Neutrophil (primary cell): ENCODE measurements around the gene SLC16A9.
"Not testable (repeated sequence)": the region's sequence is repeated elsewhere in the genome, so short reads cannot be mapped to it uniquely, and the experiment has no call there.

Source experiments
- H3K27ac ChIP-seq: fragments of 200-600 bp; sonication (generic); 2 replicates; pipeline ENCODE4 v1.5.1; 2016; ENCODE audit warnings: mild to moderate bottlenecking, moderate library complexity
- H3K27me3 ChIP-seq: fragments of 200-600 bp; sonication (generic); 2 replicates; pipeline ENCODE4 v1.6.0; 2016; ENCODE audit warnings: mild to moderate bottlenecking
- H3K36me3 ChIP-seq: fragments of 200-600 bp; sonication (generic); 2 replicates; pipeline ENCODE4 v1.5.1; 2017
- H3K4me1 ChIP-seq, 2 experiments: fragments of 200-600 bp in 1 of 2; sonication (generic) in 1 of 2; 1 replicate in 1 of 2; 2 replicates in 1 of 2; pipeline versions ENCODE4 v1.5.1 to v1.6.1; 2013 to 2016; ENCODE audit warnings: low read depth in 1 of 2, low read length in 1 of 2, mild to moderate bottlenecking in 1 of 2, moderate library complexity in 1 of 2; ENCODE audit not compliant: control insufficient read depth in 1 of 2, insufficient read depth in 1 of 2
- H3K4me3 ChIP-seq, 2 experiments: fragments of 200-600 bp in 1 of 2; sonication (generic) in 1 of 2; 1 replicate in 1 of 2; 2 replicates in 1 of 2; pipeline ENCODE4 v1.5.1; 2013 to 2016; ENCODE audit warnings: low read depth in 1 of 2, low read length in 1 of 2, mild to moderate bottlenecking in 1 of 2, moderate library complexity in 1 of 2
- H3K9me3 ChIP-seq: fragments of 200-600 bp; sonication (generic); 2 replicates; pipeline ENCODE4 v1.5.1; 2016
- TF ChIP-seq, protein P1 (sequence below): fragments of 200-600 bp; sonication (generic); IDR thresholded peaks from 2 replicates; pipeline ENCODE4 v1.5.1; 2016; ENCODE audit warnings: antibody characterized with exemption

The SLC16A9 gene

DNA sequence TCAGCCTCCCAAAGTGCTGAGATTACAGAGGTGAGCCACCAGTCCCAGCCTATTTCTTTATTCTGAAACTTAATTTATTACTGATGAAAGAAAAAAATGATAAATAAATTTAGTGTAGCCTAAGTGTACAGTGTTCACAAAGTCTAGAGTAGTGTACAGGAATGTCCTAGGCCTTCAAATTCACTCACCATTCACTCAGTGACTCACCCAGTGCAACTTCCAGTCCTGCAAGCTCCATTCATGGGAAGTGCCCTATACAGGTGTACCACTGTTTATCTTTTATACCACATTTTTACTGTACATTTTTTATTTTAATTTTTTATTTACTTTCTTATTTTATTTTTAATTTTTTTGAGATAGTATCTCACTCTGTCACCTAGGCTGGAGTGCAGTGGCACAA, 31.4 kb upstream of the SLC16A9 start:
- no peaks in the 10 kb centered on the region for H3K36me3 ChIP-seq
- no peaks in the 10 kb centered on the region for H3K9me3 ChIP-seq
- TF ChIP-seq, protein P1, sequence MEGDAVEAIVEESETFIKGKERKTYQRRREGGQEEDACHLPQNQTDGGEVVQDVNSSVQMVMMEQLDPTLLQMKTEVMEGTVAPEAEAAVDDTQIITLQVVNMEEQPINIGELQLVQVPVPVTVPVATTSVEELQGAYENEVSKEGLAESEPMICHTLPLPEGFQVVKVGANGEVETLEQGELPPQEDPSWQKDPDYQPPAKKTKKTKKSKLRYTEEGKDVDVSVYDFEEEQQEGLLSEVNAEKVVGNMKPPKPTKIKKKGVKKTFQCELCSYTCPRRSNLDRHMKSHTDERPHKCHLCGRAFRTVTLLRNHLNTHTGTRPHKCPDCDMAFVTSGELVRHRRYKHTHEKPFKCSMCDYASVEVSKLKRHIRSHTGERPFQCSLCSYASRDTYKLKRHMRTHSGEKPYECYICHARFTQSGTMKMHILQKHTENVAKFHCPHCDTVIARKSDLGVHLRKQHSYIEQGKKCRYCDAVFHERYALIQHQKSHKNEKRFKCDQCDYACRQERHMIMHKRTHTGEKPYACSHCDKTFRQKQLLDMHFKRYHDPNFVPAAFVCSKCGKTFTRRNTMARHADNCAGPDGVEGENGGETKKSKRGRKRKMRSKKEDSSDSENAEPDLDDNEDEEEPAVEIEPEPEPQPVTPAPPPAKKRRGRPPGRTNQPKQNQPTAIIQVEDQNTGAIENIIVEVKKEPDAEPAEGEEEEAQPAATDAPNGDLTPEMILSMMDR, result no peak
- no peaks in the 10 kb centered on the region for H3K4me1 ChIP-seq
- H3K4me3 ChIP-seq, result no peak overlapping the region
- H3K27ac ChIP-seq, result no peak overlapping the region
- no peaks in the 10 kb centered on the region for H3K27me3 ChIP-seq

DNA sequence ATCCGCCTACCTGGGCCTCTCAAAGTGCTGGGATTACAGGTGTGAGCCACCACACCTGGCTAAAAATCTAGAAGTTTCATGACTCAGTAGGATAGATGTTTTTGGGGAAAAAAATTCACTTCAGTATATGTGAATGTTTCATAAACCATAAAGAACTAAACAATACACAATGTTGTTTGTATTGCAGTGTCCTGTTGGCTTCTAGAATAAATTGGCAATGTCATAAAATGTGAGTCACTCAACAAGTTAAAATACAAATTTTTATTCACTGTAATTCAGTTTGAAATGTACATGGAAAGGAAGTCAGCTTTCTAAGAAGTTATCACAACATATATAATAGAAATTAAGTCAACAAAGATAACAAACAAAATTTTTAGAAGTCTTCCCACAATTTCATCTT, 27.1 kb upstream of the SLC16A9 start:
- Histone ChIP-seq H3K4me3 (no peak overlapping the region), H3K27me3 (no peaks in the 10 kb centered on the region), H3K4me1 (no peaks in the 10 kb centered on the region), H3K27ac (no peak overlapping the region), H3K9me3 (no peaks in the 10 kb centered on the region), H3K36me3 (no peaks in the 10 kb centered on the region)
- TF ChIP-seq, protein P1, result no peak

DNA sequence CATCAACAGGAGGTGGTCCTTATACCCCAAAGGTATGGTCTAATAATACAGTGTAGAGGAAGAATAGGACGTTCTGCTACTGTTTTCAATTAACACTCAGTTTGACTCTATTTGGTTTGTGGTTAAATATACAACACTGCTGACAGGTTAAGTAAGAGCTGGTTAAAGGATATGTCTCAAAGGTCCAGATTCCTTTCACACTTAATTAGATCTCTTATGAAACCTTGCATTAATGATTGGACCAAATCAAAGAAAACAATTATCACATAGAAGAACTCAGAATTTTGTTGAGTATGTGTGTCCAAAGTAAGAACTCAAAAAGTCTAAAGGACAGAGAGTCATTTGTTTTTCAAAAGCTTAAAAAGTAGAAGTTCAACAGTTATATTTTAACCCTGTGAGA, 25.6 kb upstream of the SLC16A9 start:
- no peak overlapping the region for H3K4me3 ChIP-seq
- H3K4me1 ChIP-seq, result no peaks in the 10 kb centered on the region
- no peak overlapping the region for H3K27ac ChIP-seq
- H3K36me3 ChIP-seq, result no peaks in the 10 kb centered on the region
- no peaks in the 10 kb centered on the region for H3K27me3 ChIP-seq
- H3K9me3 ChIP-seq, result no peaks in the 10 kb centered on the region
- TF ChIP-seq, protein P1, result no peak

DNA sequence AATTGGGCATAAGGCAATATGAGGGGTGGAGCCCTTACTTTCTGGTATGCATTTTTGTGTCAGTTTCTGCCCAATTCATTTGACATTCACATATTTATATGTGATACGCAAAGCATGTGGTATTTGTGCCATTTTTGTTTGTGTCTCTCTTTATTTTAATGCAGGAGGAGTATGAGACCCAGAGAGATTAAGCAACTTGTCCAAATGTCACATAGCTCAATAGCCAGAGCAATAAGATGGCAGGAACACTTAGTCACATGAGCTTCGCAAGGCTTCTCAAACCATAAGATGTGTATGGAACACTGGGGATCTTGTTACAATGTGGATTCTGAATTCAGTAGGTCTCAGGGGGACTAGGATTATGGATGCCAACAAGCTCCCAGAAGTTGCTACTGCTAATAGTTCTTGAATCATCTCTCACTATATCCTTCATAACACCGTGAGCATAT, 24.4 kb upstream of the SLC16A9 start:
- H3K27ac ChIP-seq, result no peak overlapping the region
- TF ChIP-seq, protein P1, result no peak

DNA sequence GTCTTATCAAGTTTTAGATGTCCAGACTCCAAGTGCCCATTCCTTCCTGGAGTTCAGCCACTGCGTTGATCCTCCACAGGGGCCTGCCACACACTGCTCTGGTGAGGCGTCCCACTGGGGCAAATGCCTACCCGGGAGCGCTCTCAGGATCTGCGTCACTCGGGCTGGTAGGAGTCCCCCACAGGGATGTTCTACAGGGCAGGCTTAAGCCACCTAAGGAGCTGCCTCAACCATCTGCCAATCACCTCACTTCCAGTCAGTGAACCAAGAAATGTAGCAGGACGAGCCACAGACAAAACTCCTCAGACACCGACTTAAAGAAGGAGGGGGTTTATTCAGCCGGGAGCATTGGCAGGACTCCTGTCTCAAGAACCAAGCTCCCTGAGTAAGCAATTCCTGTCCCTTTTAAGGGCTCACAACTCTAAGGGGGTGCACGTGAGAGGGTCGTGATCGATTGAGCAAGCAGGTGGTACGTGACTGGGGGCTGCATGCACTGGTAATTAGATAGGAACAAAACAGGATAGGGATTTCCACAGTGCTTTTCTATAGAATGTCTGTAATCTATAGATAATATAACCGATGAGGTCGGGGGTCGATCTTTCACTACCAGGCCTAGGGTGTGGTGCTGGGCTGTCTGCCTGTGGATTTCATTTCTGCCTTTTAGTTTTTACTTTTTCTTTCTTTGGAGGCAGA, 23.8 kb upstream of the SLC16A9 start:
- H3K27me3 ChIP-seq, H3K4me3 ChIP-seq, H3K36me3 ChIP-seq, H3K27ac ChIP-seq, H3K9me3 ChIP-seq, H3K4me1 ChIP-seq: not testable (repeated sequence)

More for the DNA sequence above, 24.4 kb upstream of the SLC16A9 start:
- Histone ChIP-seq H3K4me1 (no peaks in the 10 kb centered on the region), H3K36me3 (no peaks in the 10 kb centered on the region), H3K27me3 (no peaks in the 10 kb centered on the region), H3K4me3 (no peak overlapping the region), H3K9me3 (no peaks in the 10 kb centered on the region)

DNA sequence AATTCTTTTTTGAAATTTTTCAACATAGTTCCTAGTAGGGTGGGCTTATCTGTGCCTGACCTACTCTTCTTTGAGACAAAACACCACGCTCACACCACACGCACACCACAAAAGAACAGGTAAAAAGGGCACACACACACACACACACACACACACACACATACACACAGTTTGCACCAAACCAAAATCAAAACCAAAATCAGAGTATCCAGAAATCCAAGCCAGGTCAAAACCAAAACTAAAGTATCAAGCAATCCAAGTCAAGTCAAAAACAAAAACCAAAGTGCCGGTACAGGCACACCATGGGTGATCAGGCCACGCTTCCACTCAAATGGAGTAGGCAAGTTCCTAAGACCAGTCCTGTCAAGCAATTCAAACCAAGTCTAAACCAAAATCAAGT, 23.2 kb upstream of the SLC16A9 start:
- not testable (repeated sequence) for H3K4me1 ChIP-seq, H3K9me3 ChIP-seq, H3K4me3 ChIP-seq, H3K27me3 ChIP-seq, H3K27ac ChIP-seq, H3K36me3 ChIP-seq

DNA sequence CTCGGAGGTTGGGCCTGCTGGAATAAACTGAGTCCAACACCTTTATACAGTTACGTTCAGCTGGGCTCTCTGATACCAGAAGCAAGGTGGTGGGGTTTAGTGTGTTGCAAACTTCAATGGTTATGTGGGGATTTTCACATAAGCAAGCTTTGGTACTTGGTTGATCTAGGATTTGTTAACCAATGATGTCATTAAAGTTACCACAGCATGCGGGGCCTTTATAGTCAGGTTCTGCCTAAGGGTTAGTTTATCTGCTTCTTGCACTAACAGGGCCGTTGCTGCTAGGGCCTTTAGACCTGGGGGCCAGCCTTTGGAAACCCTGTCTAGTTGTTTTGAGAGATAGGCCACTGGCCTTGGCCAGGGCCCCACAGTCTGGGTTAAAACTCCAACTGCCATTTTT, 19.5 kb upstream of the SLC16A9 start:
- H3K4me1 ChIP-seq, H3K4me3 ChIP-seq, H3K27ac ChIP-seq, H3K36me3 ChIP-seq, H3K27me3 ChIP-seq, H3K9me3 ChIP-seq: not testable (repeated sequence)
